Loucy (cell line): ENCODE data around the gene PREX1.

Experiments used
- H2AFZ ChIP-seq: fragments of 200-600 bp; sonication (generic); 2 replicates; pipeline ENCODE4 v1.6.0; 2016; ENCODE audit warnings: antibody characterized with exemption, mild to moderate bottlenecking, low read length, moderate library complexity
- H3F3A ChIP-seq: fragments of 200-600 bp; 2 replicates; pipeline ENCODE4 v1.6.0; 2016; ENCODE audit warnings: antibody characterized with exemption, low read depth, mild to moderate bottlenecking
- H3K27me3 ChIP-seq: fragments of 200-600 bp; sonication (generic); 2 replicates; pipeline ENCODE4 v1.6.1; 2014; ENCODE audit warnings: low read length, mild to moderate bottlenecking; ENCODE audit not compliant: insufficient read depth, poor library complexity, severe bottlenecking
- H3K36me3 ChIP-seq: fragments of 200-600 bp; sonication (generic); 2 replicates; pipeline ENCODE4 v1.6.1; 2016; ENCODE audit warnings: low read length; ENCODE audit not compliant: insufficient read depth
- H3K4me1 ChIP-seq: fragments of 200-600 bp; sonication (generic); 2 replicates; pipeline ENCODE4 v1.5.1; 2014; ENCODE audit warnings: low read length, mild to moderate bottlenecking; ENCODE audit not compliant: insufficient read depth, poor library complexity, severe bottlenecking
- H3K4me2 ChIP-seq: fragments of 200-600 bp; sonication (generic); 2 replicates; pipeline ENCODE4 v1.6.0; 2014; ENCODE audit warnings: antibody characterized with exemption, low read length, low read depth, mild to moderate bottlenecking; ENCODE audit not compliant: poor library complexity, severe bottlenecking
- H3K4me3 ChIP-seq: fragments of 200-600 bp; sonication (generic); 2 replicates; pipeline ENCODE4 v1.5.1; 2014; ENCODE audit warnings: low read length, mild to moderate bottlenecking, mixed read lengths; ENCODE audit not compliant: poor library complexity, severe bottlenecking
- H3K79me2 ChIP-seq: fragments of 200-600 bp; sonication (generic); 2 replicates; pipeline ENCODE4 v1.6.1; 2014; ENCODE audit warnings: low read length; ENCODE audit not compliant: insufficient read depth
- H3K9ac ChIP-seq: fragments of 200-600 bp; sonication (generic); 2 replicates; pipeline ENCODE4 v1.6.0; 2014; ENCODE audit warnings: mild to moderate bottlenecking, low read depth, low read length, moderate library complexity; ENCODE audit not compliant: poor library complexity, severe bottlenecking
- H3K9me2 ChIP-seq: fragments of 200-600 bp; sonication (generic); replicated peaks from 2 replicates; pipeline ENCODE4 v1.6.1; 2016; ENCODE audit warnings: low read depth, low read length, mixed read lengths
- H3K9me3 ChIP-seq: fragments of 200-600 bp; sonication (generic); 2 replicates; pipeline ENCODE4 v1.6.1; 2014; ENCODE audit warnings: mild to moderate bottlenecking, antibody characterized with exemption, low read length, low read depth; ENCODE audit not compliant: insufficient read depth
- H4K20me1 ChIP-seq: fragments of 200-600 bp; sonication (generic); 2 replicates; pipeline ENCODE4 v1.6.0; 2014; ENCODE audit warnings: antibody characterized with exemption, low read length, mild to moderate bottlenecking; ENCODE audit not compliant: insufficient read depth, poor library complexity, severe bottlenecking
- CTCF ChIP-seq: fragments of 200-600 bp; sonication (generic); conservative IDR thresholded peaks from 2 replicates; pipeline ENCODE4 v1.5.1; 2014; ENCODE audit warnings: mild to moderate bottlenecking, antibody characterized with exemption, low read length
- EZH2phosphoT487 ChIP-seq: fragments of 200-600 bp; IDR thresholded peaks from 2 replicates; pipeline ENCODE4 v1.6.1; 2018; ENCODE audit warnings: antibody characterized with exemption, mild to moderate bottlenecking, moderate library complexity, borderline replicate concordance

The PREX1 gene

GRCh38 chr20:48736636-48737035 lies 91.2 kb downstream of the PREX1 start:
- Histone ChIP-seq H2AFZ (no peak overlapping the region), H3K9me3 (no peaks in the 10 kb centered on the region), H4K20me1 (no peaks in the 10 kb centered on the region), H3F3A (no peaks in the 10 kb centered on the region), H3K27me3 (no peaks in the 10 kb centered on the region), H3K4me1 (no peaks in the 10 kb centered on the region), H3K4me3 (no peak overlapping the region), H3K4me2 (no peak overlapping the region), H3K79me2 (no peaks in the 10 kb centered on the region), H3K9ac (no peak overlapping the region), H3K9me2 (no peaks in the 10 kb centered on the region), H3K36me3 (peaks cover 13% of the 10 kb centered on the region; the same call in 1 of the 2 replicates)
- TF ChIP-seq EZH2phosphoT487 (no peak), CTCF (no peak)

- Histone ChIP-seq H2AFZ (no peak overlapping the region), H3K9me3 (no peaks in the 10 kb centered on the region), H3K36me3 (peaks cover 9% of the 10 kb centered on the region; the same call in 1 of the 2 replicates), H3K27me3 (no peaks in the 10 kb centered on the region), H3K9ac (no peak overlapping the region), H3K79me2 (no peaks in the 10 kb centered on the region), H3K4me1 (no peaks in the 10 kb centered on the region), H3F3A (no peaks in the 10 kb centered on the region), H3K4me3 (no peak overlapping the region), H4K20me1 (no peaks in the 10 kb centered on the region), H3K9me2 (no peaks in the 10 kb centered on the region), H3K4me2 (no peak overlapping the region)
- TF ChIP-seq CTCF (no peak), EZH2phosphoT487 (no peak)
These were observed 91.6 kb downstream of the PREX1 start for GRCh38 chr20:48736231-48736630.

GRCh38 chr20:48735112-48735511 lies 92.7 kb downstream of the PREX1 start:
- no peaks in the 10 kb centered on the region for H3K79me2 ChIP-seq
- H4K20me1 ChIP-seq = no peaks in the 10 kb centered on the region
- TF ChIP-seq CTCF (no peak), EZH2phosphoT487 (no peak)
- no peak overlapping the region for H3K4me3 ChIP-seq
- H3K9ac ChIP-seq = no peak overlapping the region
- no peak overlapping the region for H3K4me2 ChIP-seq
- no peaks in the 10 kb centered on the region for H3K4me1 ChIP-seq
- H2AFZ ChIP-seq = no peak overlapping the region
- H3F3A ChIP-seq = no peaks in the 10 kb centered on the region
- H3K9me3 ChIP-seq = no peaks in the 10 kb centered on the region
- H3K27me3 ChIP-seq = no peaks in the 10 kb centered on the region
- H3K9me2 ChIP-seq = no peaks in the 10 kb centered on the region
- peaks cover 9% of the 10 kb centered on the region; the same call in 1 of the 2 replicates for H3K36me3 ChIP-seq
